H9 (cell line): ENCODE results near the gene SKIC2. TPM values are rescaled to one million over a fixed set of nuclear protein-coding genes. Genes with fewer than 3 reads are reported as not detected.

Source experiments
- DNase-seq: peaks from one replicate; pipeline ENCODE4 v3.0.0-alpha.2; 2017
- H2AFZ ChIP-seq: one replicate; pipeline ENCODE4 v1.6.1; 2013; ENCODE audit warnings: mild to moderate bottlenecking, low read length, control low read depth, moderate library complexity
- H2AK5ac ChIP-seq: 2 replicates; pipeline ENCODE4 v1.6.1; 2013; ENCODE audit warnings: low read length, control low read depth, mixed read lengths; ENCODE audit not compliant: insufficient read length
- H2BK120ac ChIP-seq: one replicate; pipeline ENCODE4 v1.6.1; 2013; ENCODE audit warnings: low read depth, mild to moderate bottlenecking, low read length, control low read depth, inconsistent platforms; ENCODE audit not compliant: poor library complexity, severe bottlenecking
- H2BK12ac ChIP-seq: 2 replicates; pipeline ENCODE4 v1.6.1; 2013; ENCODE audit warnings: low read length, control low read depth, mixed read lengths, low read depth; ENCODE audit not compliant: insufficient read length
- H2BK15ac ChIP-seq: 2 replicates; pipeline ENCODE4 v1.6.1; 2013; ENCODE audit warnings: low read depth, low read length, control low read depth
- H2BK20ac ChIP-seq: one replicate; pipeline ENCODE4 v1.6.1; 2013; ENCODE audit warnings: low read depth, mild to moderate bottlenecking, low read length, control low read depth, inconsistent platforms; ENCODE audit not compliant: poor library complexity, severe bottlenecking
- H2BK5ac ChIP-seq: 2 replicates; pipeline ENCODE4 v1.6.1; 2013; ENCODE audit warnings: low read length, control low read depth, mixed read lengths; ENCODE audit not compliant: insufficient read length
- H3K14ac ChIP-seq: 2 replicates; pipeline ENCODE4 v1.6.1; 2013; ENCODE audit warnings: low read length, control low read depth; ENCODE audit not compliant: insufficient read depth
- H3K18ac ChIP-seq: 2 replicates; pipeline ENCODE4 v1.6.1; 2013; ENCODE audit warnings: low read depth, mild to moderate bottlenecking, mixed read lengths, low read length, control low read depth; ENCODE audit not compliant: insufficient read length
- H3K23ac ChIP-seq: 2 replicates; pipeline ENCODE4 v1.6.1; 2013; ENCODE audit warnings: low read length, control low read depth, mixed read lengths, low read depth; ENCODE audit not compliant: insufficient read length
- H3K23me2 ChIP-seq: 2 replicates; pipeline ENCODE4 v1.6.1; 2013; ENCODE audit warnings: low read depth, mild to moderate bottlenecking, mixed read lengths, low read length, control low read depth; ENCODE audit not compliant: insufficient read length, poor library complexity, severe bottlenecking
- H3K27ac ChIP-seq: 2 replicates; pipeline ENCODE4 v1.5.1; 2013; ENCODE audit warnings: low read length, control low read depth, mixed read lengths, low read depth; ENCODE audit not compliant: insufficient read length
- H3K27me3 ChIP-seq: 2 replicates; pipeline ENCODE4 v1.6.1; 2013; ENCODE audit warnings: low read length, control low read depth, inconsistent platforms; ENCODE audit not compliant: insufficient read depth
- H3K4ac ChIP-seq: 2 replicates; pipeline ENCODE4 v1.6.1; 2013; ENCODE audit warnings: low read depth, mild to moderate bottlenecking, control low read depth, inconsistent platforms, low read length, moderate library complexity
- H3K4me1 ChIP-seq: 2 replicates; pipeline ENCODE4 v1.6.1; 2013; ENCODE audit warnings: low read length, control low read depth, inconsistent platforms; ENCODE audit not compliant: insufficient read depth
- H3K4me2 ChIP-seq: 2 replicates; pipeline ENCODE4 v1.6.1; 2013; ENCODE audit warnings: low read length, control low read depth, mixed read lengths; ENCODE audit not compliant: insufficient read length, insufficient read depth
- H3K56ac ChIP-seq: 2 replicates; pipeline ENCODE4 v1.6.1; 2013; ENCODE audit warnings: low read depth, mild to moderate bottlenecking, mixed read lengths, low read length, control low read depth; ENCODE audit not compliant: insufficient read length
- H3K79me1 ChIP-seq: 2 replicates; pipeline ENCODE4 v1.6.1; 2013; ENCODE audit warnings: low read depth, mild to moderate bottlenecking, moderate library complexity, low read length, control low read depth, inconsistent platforms; ENCODE audit not compliant: insufficient read depth, poor library complexity, severe bottlenecking
- H3K79me2 ChIP-seq: 2 replicates; pipeline ENCODE4 v1.6.1; 2013; ENCODE audit warnings: low read length, control low read depth, inconsistent platforms; ENCODE audit not compliant: insufficient read depth
- H3K9ac ChIP-seq: 2 replicates; pipeline ENCODE4 v1.6.1; 2013; ENCODE audit warnings: low read length, control low read depth, mixed read lengths; ENCODE audit not compliant: insufficient read length; ENCODE audit errors: extremely low read depth
- H3K9me3 ChIP-seq: one replicate; pipeline ENCODE4 v1.6.1; 2013; ENCODE audit warnings: low read depth, low read length, inconsistent platforms; ENCODE audit not compliant: control insufficient read depth
- H3T11ph ChIP-seq: one replicate; pipeline ENCODE4 v1.6.1; 2013; ENCODE audit warnings: mild to moderate bottlenecking, low read length, control low read depth, inconsistent platforms
- H4K20me1 ChIP-seq: one replicate; pipeline ENCODE4 v1.6.1; 2013; ENCODE audit not compliant: control insufficient read depth, insufficient read length, insufficient read depth
- H4K5ac ChIP-seq: 2 replicates; pipeline ENCODE4 v1.6.1; 2013; ENCODE audit warnings: low read depth, mild to moderate bottlenecking, mixed read lengths, low read length, control low read depth; ENCODE audit not compliant: insufficient read length
- H4K8ac ChIP-seq: replicated peaks from 2 replicates; pipeline ENCODE4 v1.6.1; 2013; ENCODE audit warnings: low read length, control low read depth, mixed read lengths, low read depth; ENCODE audit not compliant: insufficient read length
- H4K91ac ChIP-seq: 2 replicates; pipeline ENCODE4 v1.6.1; 2013; ENCODE audit warnings: low read depth, mild to moderate bottlenecking, moderate library complexity, mixed read lengths, low read length, control low read depth; ENCODE audit not compliant: insufficient read length
- H3K27ac Mint-ChIP-seq, 3 experiments: 2 replicates in 2 of 3; 3 replicates in 1 of 3; pipeline ENCODE4 v1.8.0; 2020 to 2021; ENCODE audit warnings: mixed read lengths in 3 of 3, mild to moderate bottlenecking in 1 of 3, moderate library complexity in 1 of 3
- H3K27me3 Mint-ChIP-seq: 2 replicates; pipeline ENCODE4 v1.8.0; 2021; ENCODE audit warnings: low read depth, mild to moderate bottlenecking, moderate library complexity, mixed read lengths
- H3K36me3 Mint-ChIP-seq, 3 experiments: 2 replicates in 2 of 3; 3 replicates in 1 of 3; pipeline ENCODE4 v1.8.0; 2020 to 2021; ENCODE audit warnings: low read depth in 3 of 3, mixed read lengths in 3 of 3; ENCODE audit not compliant: insufficient read depth in 1 of 3
- H3K4me1 Mint-ChIP-seq, 2 experiments: 2 replicates each; pipeline ENCODE4 v1.8.0; 2020; ENCODE audit warnings: mixed read lengths in 2 of 2
- H3K4me3 Mint-ChIP-seq, 2 experiments: 2 replicates in 1 of 2; 3 replicates in 1 of 2; pipeline ENCODE4 v1.8.0; 2020 to 2021; ENCODE audit warnings: mild to moderate bottlenecking in 2 of 2, mixed read lengths in 2 of 2, moderate library complexity in 1 of 2
- H3K9me3 Mint-ChIP-seq, 2 experiments: 2 replicates in 1 of 2; 3 replicates in 1 of 2; pipeline ENCODE4 v1.8.0; 2020; ENCODE audit warnings: mild to moderate bottlenecking in 2 of 2, mixed read lengths in 2 of 2, moderate library complexity in 1 of 2
- WGBS: extraction: QIAGEN DNeasy Blood & Tissue Kit; methylation state at CpG from one replicate; pipeline ENCODE4 v1.1.7; 2013; ENCODE audit warnings: missing lambda C conversion rate, low lambda C conversion rate, mixed read lengths; ENCODE audit not compliant: insufficient read length; ENCODE audit errors: extremely low coverage; 5-methylcytosine and 5-hydroxymethylcytosine counted together
- total RNA-seq: library from RNA; stranded (reverse); gene quantifications from 2 replicates; pipeline ENCODE4 v1.2.1, GENCODE V29; 2021
- TF ChIP-seq, protein P1 (sequence below): fragments of 200-600 bp; sonication (generic); conservative IDR thresholded peaks from 3 replicates; pipeline ENCODE4 v1.8.0; 2021; ENCODE audit warnings: antibody characterized with exemption, mild to moderate bottlenecking

The SKIC2 gene
- total RNA-seq, 1 experiment from 2014 or later = 86.2 TPM

DNA sequence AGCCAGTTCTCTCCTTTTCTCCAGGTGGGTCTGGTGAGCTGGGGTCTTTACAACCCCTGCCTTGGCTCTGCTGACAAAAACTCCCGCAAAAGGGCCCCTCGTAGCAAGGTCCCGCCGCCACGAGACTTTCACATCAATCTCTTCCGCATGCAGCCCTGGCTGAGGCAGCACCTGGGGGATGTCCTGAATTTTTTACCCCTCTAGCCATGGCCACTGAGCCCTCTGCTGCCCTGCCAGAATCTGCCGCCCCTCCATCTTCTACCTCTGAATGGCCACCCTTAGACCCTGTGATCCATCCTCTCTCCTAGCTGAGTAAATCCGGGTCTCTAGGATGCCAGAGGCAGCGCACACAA is 13.8 kb upstream of the SKIC2 start:
- H2AFZ ChIP-seq = no peak overlapping the region
- H3K4me2 ChIP-seq = no peak overlapping the region
- H3K9me3 Mint-ChIP-seq = no peaks in the 10 kb centered on the region

More for the DNA sequence above, 13.8 kb upstream of the SKIC2 start:
- no peaks in the 10 kb centered on the region for H3K79me1 ChIP-seq
- H4K91ac ChIP-seq = no peak overlapping the region
- H2BK15ac ChIP-seq = no peak overlapping the region
- no peaks in the 10 kb centered on the region for H3K9me3 ChIP-seq
- no peak for DNase-seq
- H4K5ac ChIP-seq = no peak overlapping the region
- H3K36me3 Mint-ChIP-seq = peaks cover 0 to under 1% (median 0%) of the 10 kb centered on the region in 3 experiments; a peak in 2 of 7 replicates
- H3K4me1 ChIP-seq = peaks cover under 1% of the 10 kb centered on the region; the same call in 1 of the 2 replicates
- H3K4ac ChIP-seq = no peak overlapping the region
- no peak overlapping the region for H3K23ac ChIP-seq
- no peak overlapping the region for H3K56ac ChIP-seq
- H2BK5ac ChIP-seq = no peak overlapping the region
- H4K20me1 ChIP-seq = peaks cover 2% of the 10 kb centered on the region
- H2BK12ac ChIP-seq = no peak overlapping the region
- H3K9ac ChIP-seq = no peak overlapping the region
- H3K27me3 ChIP-seq = no peaks in the 10 kb centered on the region
- no peak overlapping the region for H3T11ph ChIP-seq
- no peak overlapping the region for H2BK120ac ChIP-seq
- peaks cover 61% of the 10 kb centered on the region for H3K27me3 Mint-ChIP-seq
- no peak overlapping the region for H2BK20ac ChIP-seq
- H3K4me1 Mint-ChIP-seq = peaks cover 10 to 15% of the 10 kb centered on the region in 2 experiments
- H3K14ac ChIP-seq = no peak overlapping the region
- no peak overlapping the region for H2AK5ac ChIP-seq
- TF ChIP-seq, protein P1, sequence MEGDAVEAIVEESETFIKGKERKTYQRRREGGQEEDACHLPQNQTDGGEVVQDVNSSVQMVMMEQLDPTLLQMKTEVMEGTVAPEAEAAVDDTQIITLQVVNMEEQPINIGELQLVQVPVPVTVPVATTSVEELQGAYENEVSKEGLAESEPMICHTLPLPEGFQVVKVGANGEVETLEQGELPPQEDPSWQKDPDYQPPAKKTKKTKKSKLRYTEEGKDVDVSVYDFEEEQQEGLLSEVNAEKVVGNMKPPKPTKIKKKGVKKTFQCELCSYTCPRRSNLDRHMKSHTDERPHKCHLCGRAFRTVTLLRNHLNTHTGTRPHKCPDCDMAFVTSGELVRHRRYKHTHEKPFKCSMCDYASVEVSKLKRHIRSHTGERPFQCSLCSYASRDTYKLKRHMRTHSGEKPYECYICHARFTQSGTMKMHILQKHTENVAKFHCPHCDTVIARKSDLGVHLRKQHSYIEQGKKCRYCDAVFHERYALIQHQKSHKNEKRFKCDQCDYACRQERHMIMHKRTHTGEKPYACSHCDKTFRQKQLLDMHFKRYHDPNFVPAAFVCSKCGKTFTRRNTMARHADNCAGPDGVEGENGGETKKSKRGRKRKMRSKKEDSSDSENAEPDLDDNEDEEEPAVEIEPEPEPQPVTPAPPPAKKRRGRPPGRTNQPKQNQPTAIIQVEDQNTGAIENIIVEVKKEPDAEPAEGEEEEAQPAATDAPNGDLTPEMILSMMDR = no peak
- H3K79me2 ChIP-seq = no peaks in the 10 kb centered on the region
- no peak overlapping the region for H3K27ac ChIP-seq
- H3K18ac ChIP-seq = no peak overlapping the region
- H4K8ac ChIP-seq = no peak overlapping the region
- no peak overlapping the region for H3K4me3 Mint-ChIP-seq
- peak overlapping the region in 1 of 3 experiments; percentile 15; a peak in 3 of 7 replicates for H3K27ac Mint-ChIP-seq
- WGBS = no CpG with 5 or more reads among the region's 9 CpGs
- H3K23me2 ChIP-seq = no peaks in the 10 kb centered on the region
